ENCODE measurements around the gene POLG2. TPM values are rescaled to one million over a fixed set of nuclear protein-coding genes. Genes with fewer than 3 reads are reported as not detected.

POLG2 gene
- total and polyA plus RNA-seq, 9 of the 15 experiments (the other 6 are each of a cell fraction or from before 2014, with no cell fraction given): 13.4 to 44.8 (median 37.0) TPM

DNA sequence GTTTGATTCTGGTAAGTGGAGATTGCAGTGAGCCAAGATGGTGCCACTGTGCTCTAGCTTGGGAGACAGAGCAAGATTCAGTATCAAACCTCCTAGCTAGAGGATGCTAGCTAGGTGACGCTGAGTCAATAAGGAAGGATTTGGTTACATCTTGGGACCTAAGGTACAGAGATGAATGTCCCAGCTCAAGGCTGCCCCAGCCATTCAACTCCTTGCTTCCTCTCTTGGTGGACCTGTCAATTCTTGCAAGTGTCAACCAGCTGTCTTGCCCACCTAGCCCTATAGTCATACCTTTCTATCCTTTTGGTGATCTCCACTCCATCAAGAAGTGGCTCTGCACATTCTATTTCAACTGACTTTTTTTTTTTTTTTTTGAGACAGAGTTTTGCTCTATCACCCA lies 49.3 kb downstream of the POLG2 start (continued):
- TF ChIP-seq HOMEZ (CRISPR knock-in tag; IDR thresholded peaks at IDR 0.05) (no peak), BRF1 (IDR thresholded peaks at IDR 0.05; ENCODE audit: borderline replicate concordance, extremely low read depth, insufficient read length) (no peak)

DNA sequence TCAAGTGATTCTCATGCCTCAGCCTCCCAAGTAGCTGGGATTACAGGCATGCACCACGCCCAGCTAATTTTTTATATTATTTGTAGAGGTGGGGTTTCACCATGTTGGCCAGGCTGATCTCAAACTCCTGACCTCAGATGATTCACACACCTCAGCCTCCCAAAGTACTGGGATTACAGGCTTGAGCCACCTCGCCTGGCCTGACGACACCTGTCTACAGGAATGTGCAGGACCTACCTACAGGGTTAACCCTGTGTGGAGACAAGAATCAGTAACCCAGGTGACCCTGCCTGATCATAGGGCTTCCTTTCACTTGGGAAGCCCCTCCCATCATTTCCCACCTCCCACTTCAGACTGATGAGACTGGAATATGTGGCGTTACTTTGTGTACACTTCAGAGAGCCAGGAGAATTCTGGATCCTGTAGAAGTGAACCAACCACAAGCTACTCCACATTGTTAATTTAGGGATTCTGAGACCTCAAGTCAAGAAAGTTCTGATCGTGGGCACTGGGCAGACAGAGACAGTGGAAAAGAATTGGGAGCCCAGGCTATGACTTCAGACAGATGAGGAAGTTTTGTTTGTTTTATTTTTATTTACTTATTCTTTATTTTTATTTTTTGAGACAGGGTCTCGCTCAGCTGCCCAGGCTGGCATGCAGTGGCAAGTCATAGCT lies 53.6 kb downstream of the POLG2 start:
- FAIRE-seq: no peak
- Histone ChIP-seq H3K4me3 (no peak overlapping the region), H3K9ac (ENCODE audit: insufficient read depth in 1 of 2, low read depth in 2 of 2, low read length in 2 of 2) (no peak overlapping the region), H3K36me3 (ENCODE audit: control insufficient read depth, insufficient read depth, low read length) (no peaks in the 10 kb centered on the region), H4K20me1 (replicated peaks; ENCODE audit: control insufficient read depth, insufficient read depth, low read length) (no peaks in the 10 kb centered on the region), H3K4me1 (replicated peaks in 1 of 2; ENCODE audit: control insufficient read depth in 2 of 2, insufficient read depth in 2 of 2, low read length in 2 of 2) (peaks cover 5 to 9% of the 10 kb centered on the region in 2 experiments; a peak in 4 of 5 replicates), H2AFZ (ENCODE audit: low read depth, low read length) (no peak overlapping the region), H3K4me2 (ENCODE audit: insufficient read depth, low read length) (no peak overlapping the region), H3K27ac (ENCODE audit: extremely low read depth, low read depth, low read length) (no peak overlapping the region), H3K9me3 (replicated peaks; ENCODE audit: control insufficient read depth, insufficient read depth, low read depth, low read length) (peaks cover 5% of the 10 kb centered on the region; the same call in 1 of the 2 replicates), H3K9me1 (ENCODE audit: control insufficient read depth, insufficient read depth, low read length) (no peaks in the 10 kb centered on the region), H3K79me2 (ENCODE audit: control insufficient read depth, insufficient read depth, low read length) (no peaks in the 10 kb centered on the region), H3K27me3 (ENCODE audit: control insufficient read depth in 2 of 2, insufficient read depth in 2 of 2, low read length in 2 of 2) (no peaks in the 10 kb centered on the region)
- ChIA-PET POLR2A (interaction anchor here (0.6 to 1.0 kb wide), 4 partner anchors 12 to 64 kb away, joined by 3 to 4 read pairs (median 4); no protein-coding TSS in a partner anchor), CTCF (ENCODE audit: low intra/inter-chr PET ratio) (no interaction called here)
- BruUV-seq (replicated peaks): no TSS peak
- in situ Hi-C loops (cut with MboI): no loop called here
- WGBS (ENCODE audit: insufficient coverage, low coverage, missing lambda C conversion rate): 73% methylated on average over 6 of the region's 6 CpGs
- no peak for DNase-seq (ENCODE audit: extremely low read depth in 1 of 4, low spot score in 3 of 4)
- intact Hi-C loops (cut with micrococcal nuclease): no loop called here
- ATAC-seq: no peak
- TF ChIP-seq ZBTB5 (IDR thresholded peaks at IDR 0.05) (no peak), HDAC2 (IDR thresholded peaks at IDR 0.05) (no peak), TFAM (CRISPR knock-in tag; conservative IDR thresholded peaks at IDR 0.05) (no peak), FOXK1 (CRISPR knock-in tag; IDR thresholded peaks at IDR 0.05; ENCODE audit: borderline replicate concordance) (no peak), ZNF282 (CRISPR knock-in tag; IDR thresholded peaks at IDR 0.05) (no peak), BDP1 (IDR thresholded peaks at IDR 0.05; ENCODE audit: insufficient read depth, insufficient read length) (no peak), SIX5 (IDR thresholded peaks at IDR 0.05; ENCODE audit: borderline replicate concordance in 1 of 2, insufficient read depth in 1 of 2, low read depth in 1 of 2, low read length in 2 of 2) (no peak), POU5F1 (IDR thresholded peaks at IDR 0.05; ENCODE audit: borderline replicate concordance, low read depth, low read length, partially characterized antibody) (no peak), TSC22D4 (tag; IDR thresholded peaks at IDR 0.05) (no peak), FOXP1 (CRISPR knock-in tag; IDR thresholded peaks at IDR 0.05) (no peak), MECOM (CRISPR knock-in tag; IDR thresholded peaks at IDR 0.05) (no peak), ATF1 (CRISPR knock-in tag; IDR thresholded peaks at IDR 0.05) (no peak), ATF1 (tag; IDR thresholded peaks at IDR 0.05) (no peak), SMAD1 (IDR thresholded peaks at IDR 0.05; ENCODE audit: low read depth, low read length, partially characterized antibody) (no peak)
- TF ChIP-seq, protein P1, sequence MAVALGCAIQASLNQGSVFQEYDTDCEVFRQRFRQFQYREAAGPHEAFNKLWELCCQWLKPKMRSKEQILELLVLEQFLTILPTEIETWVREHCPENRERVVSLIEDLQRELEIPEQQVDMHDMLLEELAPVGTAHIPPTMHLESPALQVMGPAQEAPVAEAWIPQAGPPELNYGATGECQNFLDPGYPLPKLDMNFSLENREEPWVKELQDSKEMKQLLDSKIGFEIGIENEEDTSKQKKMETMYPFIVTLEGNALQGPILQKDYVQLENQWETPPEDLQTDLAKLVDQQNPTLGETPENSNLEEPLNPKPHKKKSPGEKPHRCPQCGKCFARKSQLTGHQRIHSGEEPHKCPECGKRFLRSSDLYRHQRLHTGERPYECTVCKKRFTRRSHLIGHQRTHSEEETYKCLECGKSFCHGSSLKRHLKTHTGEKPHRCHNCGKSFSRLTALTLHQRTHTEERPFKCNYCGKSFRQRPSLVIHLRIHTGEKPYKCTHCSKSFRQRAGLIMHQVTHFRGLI (CRISPR knock-in tag; IDR thresholded peaks at IDR 0.05): no peak
